ENCODE data around the gene ILK.

The ILK gene

DNA sequence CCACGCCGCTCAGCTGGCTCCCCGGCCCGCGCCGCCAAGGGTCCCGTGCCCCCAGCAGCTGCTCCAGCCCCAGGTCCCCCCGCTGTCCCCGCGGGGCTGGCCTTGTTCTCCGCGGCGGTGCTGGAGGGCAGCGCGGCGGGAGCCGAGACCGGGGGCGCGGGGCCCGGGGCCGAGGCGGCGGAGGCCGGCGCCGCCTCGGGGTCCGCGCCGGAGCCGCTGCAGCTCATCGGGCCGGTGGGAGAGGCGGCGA, 8.3 kb downstream of the ILK start:
- Histone ChIP-seq H3K4me1 (ENCODE audit: control insufficient read depth, insufficient read depth, low read depth, low read length) (peaks cover 22% of the 10 kb centered on the region), H3K27me3 (ENCODE audit: control insufficient read depth in 1 of 2, insufficient read depth in 1 of 2, low read length in 2 of 2) (no peaks in the 10 kb centered on the region), H3K4me2 (ENCODE audit: low read length, poor library complexity, severe bottlenecking) (peak overlapping the region; percentile 79), H2AFZ (ENCODE audit: low read depth, low read length) (no peak overlapping the region), H4K8ac (ENCODE audit: low read length) (peak overlapping the region; percentile 70), H2BK12ac (ENCODE audit: low read length in 2 of 2) (peak overlapping the region in 1 of 2 experiments; percentile 88), H3K4me3 (ENCODE audit: insufficient read depth in 1 of 2, low read depth in 1 of 2, low read length in 2 of 2) (peak overlapping the region; percentile 80 to 84), H2BK15ac (ENCODE audit: low read depth, poor library complexity, severe bottlenecking) (peak overlapping the region; percentile 12), H3K9ac (ENCODE audit: low read length) (peak overlapping the region; percentile 89), H3K79me1 (replicated peaks; ENCODE audit: low read length, poor library complexity, severe bottlenecking) (peaks cover 33% of the 10 kb centered on the region), H2AK5ac (ENCODE audit: low read length, severe bottlenecking) (no peak overlapping the region), H3K4ac (ENCODE audit: low read depth in 1 of 2, low read length in 2 of 2) (peak overlapping the region; percentile 71 to 84), H3K9me3 (ENCODE audit: control insufficient read depth, low read length) (no peaks in the 10 kb centered on the region), H4K91ac (ENCODE audit: low read length) (peak overlapping the region; percentile 91), H2BK120ac (ENCODE audit: low read depth, low read length) (peak overlapping the region; percentile 97), H3K27ac (ENCODE audit: low read length, poor library complexity, severe bottlenecking) (no peak overlapping the region), H2BK5ac (ENCODE audit: low read depth, low read length, poor library complexity, severe bottlenecking) (peak overlapping the region; percentile 71), H3K23ac (ENCODE audit: low read length in 2 of 2) (peak overlapping the region in 1 of 2 experiments; percentile 84), H3K14ac (ENCODE audit: low read length in 2 of 2) (peak overlapping the region in 1 of 2 experiments; percentile 93), H3K36me3 (ENCODE audit: control insufficient read depth in 1 of 2, insufficient read depth in 2 of 2, low read depth in 1 of 2, low read length in 2 of 2) (peaks cover 65 to 81% of the 10 kb centered on the region in 2 experiments), H3K18ac (ENCODE audit: low read depth in 1 of 2, low read length in 2 of 2) (peak overlapping the region; percentile 90 to 93)
- no peak for DNase-seq
- WGBS: 1% methylated on average over 19 of the region's 36 CpGs

DNA sequence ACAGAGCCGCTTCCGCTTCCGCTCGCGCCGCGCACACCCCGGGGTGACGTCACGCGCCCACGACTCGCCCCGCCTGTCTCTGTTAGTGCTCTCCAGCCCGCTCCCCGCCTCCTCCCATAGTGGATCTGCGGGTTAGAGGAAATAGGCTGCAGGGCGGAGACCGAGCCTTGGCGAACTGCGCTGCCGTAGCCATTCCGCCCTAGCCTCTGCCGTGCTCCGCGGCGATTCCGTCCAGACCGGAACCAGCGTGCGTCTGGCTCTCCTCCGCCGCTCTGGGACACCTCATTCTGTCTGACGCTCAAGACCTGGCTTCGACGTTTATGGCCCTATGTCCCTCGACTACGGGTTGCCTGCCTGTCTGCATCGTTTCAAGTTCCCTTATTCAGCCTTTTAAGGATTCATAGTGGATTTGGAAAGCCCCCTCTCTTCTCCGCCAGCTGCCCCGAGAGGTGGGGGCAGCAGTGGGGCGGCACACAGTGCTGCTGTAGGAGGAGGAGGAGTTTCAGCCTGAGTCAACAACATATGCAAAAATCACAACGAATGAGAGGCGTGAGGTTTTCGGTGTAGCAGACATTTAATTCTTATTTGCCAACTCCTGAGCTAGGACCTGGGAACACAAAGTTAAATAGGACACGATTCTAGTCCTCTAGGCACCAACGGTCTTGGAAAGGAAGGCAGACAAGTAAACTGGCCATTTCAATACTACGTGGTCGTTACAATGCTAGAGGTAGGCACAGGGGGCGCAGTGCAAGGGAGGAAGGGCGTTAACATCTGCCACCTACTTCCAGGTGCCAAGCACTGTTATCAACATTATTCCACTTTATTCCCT, 8.9 kb downstream of the ILK start, which contains the start of gene TAF10:
TSS of gene TAF10 (minus strand) at position 4 of the 829 bp plus-strand sequence. CDS start 27 bp downstream, outside the sequence.
- peak within 1 kb of the TSS; percentile 97 for H2BK120ac ChIP-seq (ENCODE audit: low read depth, low read length)
- H3K27ac ChIP-seq (ENCODE audit: low read length, poor library complexity, severe bottlenecking): peak within 1 kb of the TSS; percentile 100
- H3K4me1 ChIP-seq (ENCODE audit: control insufficient read depth, insufficient read depth, low read depth, low read length): peaks cover 27% of the 10 kb centered on the region
- peak within 1 kb of the TSS; percentile 56 for H2AK5ac ChIP-seq (ENCODE audit: low read length, severe bottlenecking)
- H3K9me3 ChIP-seq (ENCODE audit: control insufficient read depth, low read length): no peaks in the 10 kb centered on the region
- H3K23ac ChIP-seq (ENCODE audit: low read length in 2 of 2): peak within 1 kb of the TSS in 1 of 2 experiments; percentile 84
- peaks cover 70 to 82% of the 10 kb centered on the region in 2 experiments for H3K36me3 ChIP-seq (ENCODE audit: control insufficient read depth in 1 of 2, insufficient read depth in 2 of 2, low read depth in 1 of 2, low read length in 2 of 2)
- DNase-seq: peak; percentile 98
- peak within 1 kb of the TSS; percentile 84 to 89 for H3K4ac ChIP-seq (ENCODE audit: low read depth in 1 of 2, low read length in 2 of 2)
- H4K91ac ChIP-seq (ENCODE audit: low read length): peak within 1 kb of the TSS; percentile 96
- no peaks in the 10 kb centered on the region for H3K27me3 ChIP-seq (ENCODE audit: control insufficient read depth in 1 of 2, insufficient read depth in 1 of 2, low read length in 2 of 2)
- peak within 1 kb of the TSS; percentile 71 for H2BK5ac ChIP-seq (ENCODE audit: low read depth, low read length, poor library complexity, severe bottlenecking)
- H3K79me1 ChIP-seq (replicated peaks; ENCODE audit: low read length, poor library complexity, severe bottlenecking): peaks cover 39% of the 10 kb centered on the region
- H2AFZ ChIP-seq (ENCODE audit: low read depth, low read length): peak within 1 kb of the TSS; percentile 15
- H3K18ac ChIP-seq (ENCODE audit: low read depth in 1 of 2, low read length in 2 of 2): peak within 1 kb of the TSS; percentile 96 to 98
- H3K4me2 ChIP-seq (ENCODE audit: low read length, poor library complexity, severe bottlenecking): peak within 1 kb of the TSS; percentile 79
- peak within 1 kb of the TSS; percentile 94 for H4K8ac ChIP-seq (ENCODE audit: low read length)
- H2BK15ac ChIP-seq (ENCODE audit: low read depth, poor library complexity, severe bottlenecking): peak within 1 kb of the TSS; percentile 26
- peak within 1 kb of the TSS; percentile 80 to 84 for H3K4me3 ChIP-seq (ENCODE audit: insufficient read depth in 1 of 2, low read depth in 1 of 2, low read length in 2 of 2)
- H3K9ac ChIP-seq (ENCODE audit: low read length): peak within 1 kb of the TSS; percentile 89
- WGBS: under 1% methylated on average over 33 of the region's 51 CpGs
- peak within 1 kb of the TSS in 1 of 2 experiments; percentile 93 for H3K14ac ChIP-seq (ENCODE audit: low read length in 2 of 2)
- peak within 1 kb of the TSS in 1 of 2 experiments; percentile 88 for H2BK12ac ChIP-seq (ENCODE audit: low read length in 2 of 2)

DNA sequence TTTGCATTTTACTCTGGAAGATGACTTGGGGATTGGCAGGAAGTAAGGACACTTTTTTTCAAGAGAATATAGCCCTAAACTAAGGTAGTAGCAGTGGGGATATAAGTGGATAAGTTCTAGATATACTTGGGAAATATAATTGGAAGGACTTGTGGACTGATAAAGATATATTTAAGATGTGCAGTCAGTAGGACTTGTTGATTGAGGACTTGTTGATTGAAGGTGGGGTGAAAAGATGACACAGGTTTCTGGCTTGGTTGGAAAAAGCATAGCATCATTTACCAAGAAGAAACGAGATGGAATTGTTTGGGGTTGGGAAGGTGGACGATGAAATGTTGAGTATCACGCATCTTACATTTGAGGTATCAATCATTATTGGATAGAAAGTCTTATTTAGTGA, 9.9 kb downstream of the ILK start:
- no peaks in the 10 kb centered on the region for H3K27me3 ChIP-seq (ENCODE audit: control insufficient read depth in 1 of 2, insufficient read depth in 1 of 2, low read length in 2 of 2)
- WGBS: 98% methylated on average over 3 of the region's 3 CpGs

DNA sequence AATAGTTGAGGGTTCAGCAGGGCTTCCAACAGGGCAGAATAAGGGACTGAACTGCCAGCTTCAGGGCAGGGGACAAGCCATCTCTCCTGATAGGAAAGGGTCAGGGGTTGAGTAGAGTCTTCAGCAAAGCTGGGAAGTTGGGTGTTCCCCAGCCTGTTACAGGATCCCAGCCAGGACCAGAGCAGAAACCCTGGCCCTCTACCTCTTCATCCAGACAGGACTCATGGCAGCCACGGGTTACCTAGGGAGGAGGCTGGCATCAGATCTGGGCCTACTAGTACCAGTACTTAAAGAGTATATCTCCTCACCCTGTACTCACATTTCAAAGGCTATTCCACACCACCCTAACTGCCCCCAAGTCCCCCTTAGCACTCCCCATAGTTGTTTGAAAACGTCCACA, 10.9 kb downstream of the ILK start:
- WGBS: 96% methylated on average over 2 of the region's 2 CpGs
- DNase-seq: no peak
- H3K14ac ChIP-seq (ENCODE audit: low read length in 2 of 2): no peak overlapping the region
- H3K27ac ChIP-seq (ENCODE audit: low read length, poor library complexity, severe bottlenecking): no peak overlapping the region
- H3K4ac ChIP-seq (ENCODE audit: low read depth in 1 of 2, low read length in 2 of 2): no peak overlapping the region
- H3K18ac ChIP-seq (ENCODE audit: low read depth in 1 of 2, low read length in 2 of 2): no peak overlapping the region
- H3K4me2 ChIP-seq (ENCODE audit: low read length, poor library complexity, severe bottlenecking): no peak overlapping the region
- no peaks in the 10 kb centered on the region for H3K9me3 ChIP-seq (ENCODE audit: control insufficient read depth, low read length)
- no peak overlapping the region for H2AK5ac ChIP-seq (ENCODE audit: low read length, severe bottlenecking)
- peaks cover 33% of the 10 kb centered on the region for H3K4me1 ChIP-seq (ENCODE audit: control insufficient read depth, insufficient read depth, low read depth, low read length)
- no peak overlapping the region for H3K23ac ChIP-seq (ENCODE audit: low read length in 2 of 2)
- no peak overlapping the region for H2AFZ ChIP-seq (ENCODE audit: low read depth, low read length)
- no peaks in the 10 kb centered on the region for H3K27me3 ChIP-seq (ENCODE audit: control insufficient read depth in 1 of 2, insufficient read depth in 1 of 2, low read length in 2 of 2)
- H2BK5ac ChIP-seq (ENCODE audit: low read depth, low read length, poor library complexity, severe bottlenecking): no peak overlapping the region
- no peak overlapping the region for H3K9ac ChIP-seq (ENCODE audit: low read length)
- H3K4me3 ChIP-seq (ENCODE audit: insufficient read depth in 1 of 2, low read depth in 1 of 2, low read length in 2 of 2): no peak overlapping the region
- H2BK120ac ChIP-seq (ENCODE audit: low read depth, low read length): no peak overlapping the region
- no peak overlapping the region for H4K91ac ChIP-seq (ENCODE audit: low read length)
- no peak overlapping the region for H4K8ac ChIP-seq (ENCODE audit: low read length)
- H3K36me3 ChIP-seq (ENCODE audit: control insufficient read depth in 1 of 2, insufficient read depth in 2 of 2, low read depth in 1 of 2, low read length in 2 of 2): peaks cover 55 to 61% of the 10 kb centered on the region in 2 experiments
- peaks cover 35% of the 10 kb centered on the region for H3K79me1 ChIP-seq (replicated peaks; ENCODE audit: low read length, poor library complexity, severe bottlenecking)
- H2BK15ac ChIP-seq (ENCODE audit: low read depth, poor library complexity, severe bottlenecking): no peak overlapping the region
- no peak overlapping the region for H2BK12ac ChIP-seq (ENCODE audit: low read length in 2 of 2)

More for the DNA sequence above, 9.9 kb downstream of the ILK start:
- Histone ChIP-seq H3K4me2 (ENCODE audit: low read length, poor library complexity, severe bottlenecking) (no peak overlapping the region), H2BK120ac (ENCODE audit: low read depth, low read length) (no peak overlapping the region), H4K91ac (ENCODE audit: low read length) (no peak overlapping the region), H3K4ac (ENCODE audit: low read depth in 1 of 2, low read length in 2 of 2) (no peak overlapping the region), H2BK5ac (ENCODE audit: low read depth, low read length, poor library complexity, severe bottlenecking) (no peak overlapping the region), H3K4me1 (ENCODE audit: control insufficient read depth, insufficient read depth, low read depth, low read length) (peaks cover 32% of the 10 kb centered on the region), H2BK12ac (ENCODE audit: low read length in 2 of 2) (no peak overlapping the region), H3K27ac (ENCODE audit: low read length, poor library complexity, severe bottlenecking) (no peak overlapping the region), H3K14ac (ENCODE audit: low read length in 2 of 2) (no peak overlapping the region), H3K79me1 (replicated peaks; ENCODE audit: low read length, poor library complexity, severe bottlenecking) (peaks cover 42% of the 10 kb centered on the region), H3K9me3 (ENCODE audit: control insufficient read depth, low read length) (no peaks in the 10 kb centered on the region), H2BK15ac (ENCODE audit: low read depth, poor library complexity, severe bottlenecking) (no peak overlapping the region), H4K8ac (ENCODE audit: low read length) (no peak overlapping the region), H3K4me3 (ENCODE audit: insufficient read depth in 1 of 2, low read depth in 1 of 2, low read length in 2 of 2) (no peak overlapping the region), H3K36me3 (ENCODE audit: control insufficient read depth in 1 of 2, insufficient read depth in 2 of 2, low read depth in 1 of 2, low read length in 2 of 2) (peaks cover 64 to 71% of the 10 kb centered on the region in 2 experiments), H3K23ac (ENCODE audit: low read length in 2 of 2) (no peak overlapping the region), H2AK5ac (ENCODE audit: low read length, severe bottlenecking) (no peak overlapping the region), H2AFZ (ENCODE audit: low read depth, low read length) (no peak overlapping the region), H3K9ac (ENCODE audit: low read length) (peak overlapping the region; percentile 89), H3K18ac (ENCODE audit: low read depth in 1 of 2, low read length in 2 of 2) (no peak overlapping the region)
- no peak for DNase-seq
